Measurements from ENCODE around the gene TNFRSF18. TPM values are rescaled to one million over a fixed set of nuclear protein-coding genes. Genes with fewer than 3 reads are reported as not detected.

The TNFRSF18 gene
- total RNA-seq, 1 donor from 2014 or later: 1.2 TPM

- DNase-seq (ENCODE audit: low spot score in 2 of 2, unreplicated experiment in 2 of 2): peak in 1 of 2 experiments; percentile 24
- no peak for TF ChIP-seq CTCF (IDR thresholded peaks at IDR 0.05; ENCODE audit: unreplicated experiment)
- Mint-ChIP-seq H3K9me3 (no peaks in the 10 kb centered on the region), H3K27me3 (ENCODE audit: low read depth) (peaks cover 48% of the 10 kb centered on the region), H3K27ac (no peak within 1 kb of the TSS), H3K4me1 (peaks cover 11% of the 10 kb centered on the region), H3K4me3 (no peak within 1 kb of the TSS), H3K36me3 (no peaks in the 10 kb centered on the region)
Measured at GRCh38 chr1:1173793-1174415, 32.5 kb downstream of the TNFRSF18 start, which contains the start of gene TTLL10. TSS of gene TTLL10 (plus strand) at chr1:1173880. CDS start at chr1:1179216, 5,336 bp downstream.

- H3K4me3 Mint-ChIP-seq: no peak overlapping the region
- DNase-seq (ENCODE audit: low spot score in 2 of 2, unreplicated experiment in 2 of 2): no peak
Measured at GRCh38 chr1:1173061-1173792, 33.2 kb downstream of the TNFRSF18 start.

GRCh38 chr1:1171546-1172340 is 34.6 kb downstream of the TNFRSF18 start:
- Mint-ChIP-seq H3K27ac (no peak overlapping the region), H3K4me1 (peaks cover 10% of the 10 kb centered on the region), H3K4me3 (no peak overlapping the region), H3K36me3 (no peaks in the 10 kb centered on the region), H3K9me3 (no peaks in the 10 kb centered on the region), H3K27me3 (ENCODE audit: low read depth) (peaks cover 36% of the 10 kb centered on the region)
- TF ChIP-seq CTCF (IDR thresholded peaks at IDR 0.05; ENCODE audit: unreplicated experiment): no peak
- DNase-seq (ENCODE audit: low spot score in 2 of 2, unreplicated experiment in 2 of 2): no peak

More at GRCh38 chr1:1173061-1173792, 33.2 kb downstream of the TNFRSF18 start:
- TF ChIP-seq CTCF (IDR thresholded peaks at IDR 0.05; ENCODE audit: unreplicated experiment): no peak
- Mint-ChIP-seq H3K27ac (no peak overlapping the region), H3K9me3 (no peaks in the 10 kb centered on the region), H3K4me1 (peaks cover 11% of the 10 kb centered on the region), H3K36me3 (no peaks in the 10 kb centered on the region), H3K27me3 (ENCODE audit: low read depth) (peaks cover 48% of the 10 kb centered on the region)

GRCh38 chr1:1171161-1171545 is 35.2 kb downstream of the TNFRSF18 start:
- no peaks in the 10 kb centered on the region for H3K9me3 Mint-ChIP-seq
- peaks cover 30% of the 10 kb centered on the region for H3K27me3 Mint-ChIP-seq (ENCODE audit: low read depth)
- H3K4me3 Mint-ChIP-seq: no peak overlapping the region
- H3K27ac Mint-ChIP-seq: no peak overlapping the region
- no peaks in the 10 kb centered on the region for H3K36me3 Mint-ChIP-seq
- DNase-seq (ENCODE audit: low spot score in 2 of 2, unreplicated experiment in 2 of 2): no peak
- H3K4me1 Mint-ChIP-seq: peaks cover 7% of the 10 kb centered on the region
- no peak for TF ChIP-seq CTCF (IDR thresholded peaks at IDR 0.05; ENCODE audit: unreplicated experiment)

GRCh38 chr1:1170215-1171091 is 35.9 kb downstream of the TNFRSF18 start:
- Mint-ChIP-seq H3K9me3 (no peaks in the 10 kb centered on the region), H3K4me3 (peak overlapping the region; percentile 30), H3K27me3 (ENCODE audit: low read depth) (peaks cover 23% of the 10 kb centered on the region), H3K27ac (no peak overlapping the region), H3K4me1 (peaks cover 10% of the 10 kb centered on the region), H3K36me3 (no peaks in the 10 kb centered on the region)
- no peak for TF ChIP-seq CTCF (IDR thresholded peaks at IDR 0.05; ENCODE audit: unreplicated experiment)
- DNase-seq (ENCODE audit: low spot score in 2 of 2, unreplicated experiment in 2 of 2): no peak

All from mesothelial cell of epicardium (in vitro differentiated cells).